NOMO-1 (cell line): ENCODE results near the gene STIM2.
"Not testable (repeated sequence)": the region's sequence is repeated elsewhere in the genome, so short reads cannot be mapped to it uniquely, and the experiment has no call there.

Experiments
- DNase-seq, 2 experiments: peaks; one replicate each; lab custom pipeline; 2025; ENCODE audit not compliant: unreplicated experiment in 2 of 2; lab: John Stamatoyannopoulos, UW

STIM2 gene

GRCh38 chr4:26866781-26867180 is 6.1 kb downstream of the STIM2 start:
- DNase-seq, result no peak

GRCh38 chr4:26867914-26868684 is 7.5 kb downstream of the STIM2 start:
- DNase-seq, result no peak

- DNase-seq, result no peak
These were observed 10.1 kb downstream of the STIM2 start for GRCh38 chr4:26870576-26871262.

- no peak for DNase-seq
These were observed 11.0 kb downstream of the STIM2 start for GRCh38 chr4:26871611-26872010.

- DNase-seq, result no peak
These were observed 12.9 kb downstream of the STIM2 start for GRCh38 chr4:26873391-26874026.

- DNase-seq, result no peak
These were observed 13.5 kb downstream of the STIM2 start for GRCh38 chr4:26874110-26874509.

GRCh38 chr4:26877406-26877805 is 16.8 kb downstream of the STIM2 start:
- DNase-seq, result no peak

GRCh38 chr4:26877961-26878360 is 17.3 kb downstream of the STIM2 start:
- no peak for DNase-seq

GRCh38 chr4:26878794-26879391 is 18.3 kb downstream of the STIM2 start:
- DNase-seq, result peak in 1 of 2 experiments; percentile 36

GRCh38 chr4:26879805-26880204 is 19.2 kb downstream of the STIM2 start:
- DNase-seq, result no peak

- no peak for DNase-seq
These were observed 23.4 kb downstream of the STIM2 start for GRCh38 chr4:26884026-26884425.

GRCh38 chr4:26884486-26884988 is 23.9 kb downstream of the STIM2 start:
- no peak for DNase-seq

- DNase-seq, result peak; percentile 65 to 99
These were observed 25.3 kb downstream of the STIM2 start for GRCh38 chr4:26885912-26886274.

- DNase-seq, result no peak
These were observed 26.5 kb downstream of the STIM2 start for GRCh38 chr4:26887143-26887542.

- no peak for DNase-seq
These were observed 27.2 kb downstream of the STIM2 start for GRCh38 chr4:26887809-26888208.

- DNase-seq, result no peak
These were observed 28.7 kb downstream of the STIM2 start for GRCh38 chr4:26889356-26889755.

- DNase-seq, result no peak
These were observed 30.4 kb downstream of the STIM2 start for GRCh38 chr4:26891054-26891453.

- DNase-seq, result no peak
These were observed 31.2 kb downstream of the STIM2 start for GRCh38 chr4:26891867-26892266.

- DNase-seq, result no peak
These were observed 32.0 kb downstream of the STIM2 start for GRCh38 chr4:26892480-26893150.

GRCh38 chr4:26893491-26893890 is 32.9 kb downstream of the STIM2 start:
- DNase-seq, result no peak

- not testable (repeated sequence) for DNase-seq
These were observed 34.2 kb downstream of the STIM2 start for GRCh38 chr4:26894881-26895280.
